GM12878 (cell line): ENCODE measurements around the gene TUBA8.

ENCODE experiments used
- GABPA ChIP-seq: IDR thresholded peaks from 2 replicates; pipeline ENCODE4 v1.6.1; 2014; ENCODE audit warnings: antibody characterized with exemption, low read depth, mild to moderate bottlenecking, inconsistent platforms
- JUND ChIP-seq: IDR thresholded peaks from 2 replicates; pipeline ENCODE4 v1.6.1; 2012; ENCODE audit warnings: low read depth, mild to moderate bottlenecking, low read length, improper control_type of control experiment, moderate library complexity
- POLR2A ChIP-seq: IDR thresholded peaks from 2 replicates; pipeline ENCODE4 v1.6.1; 2011; ENCODE audit warnings: low read depth, mild to moderate bottlenecking, low read length
- STAT3 ChIP-seq: IDR thresholded peaks from 2 replicates; pipeline ENCODE4 v1.6.1; 2011; ENCODE audit warnings: low read depth, low read length, improper control_type of control experiment
- ZBTB33 ChIP-seq: fragments of 450-650 bp; IDR thresholded peaks from 2 replicates; pipeline ENCODE4 v1.6.1; 2017; ENCODE audit warnings: mild to moderate bottlenecking
- ZNF274 ChIP-seq: IDR thresholded peaks from one replicate; pipeline ENCODE4 v1.8.0; 2011; ENCODE audit not compliant: insufficient read length, insufficient read depth

GRCh38 chr22:18078329-18079041 lies 32.1 kb upstream of the TUBA8 start:
- TF ChIP-seq GABPA (no peak), JUND (no peak), ZBTB33 (no peak), POLR2A (peak; percentile 59), STAT3 (no peak), ZNF274 (no peak)
